Astrocyte (in vitro differentiated cells and primary cell): Measurements from ENCODE around the gene HOXA10. TPM values are rescaled to one million over a fixed set of nuclear protein-coding genes. Genes with fewer than 3 reads are reported as not detected.

ENCODE experiments used
- DNase-seq: peaks from one replicate; pipeline ENCODE4 v3.0.0-alpha.2; 2010; ENCODE audit warnings: low read depth
- FAIRE-seq: peaks from 2 replicates; lab custom pipeline; 2011; peaks lifted over from hg19 to GRCh38; lab: Jason Lieb, UNC
- H2AFZ ChIP-seq: 2 replicates; pipeline ENCODE4 v1.6.0; 2012; ENCODE audit warnings: low read depth, low read length, inconsistent platforms
- H3K27ac ChIP-seq: 2 replicates; pipeline ENCODE4 v1.5.1; 2011; ENCODE audit warnings: low read depth, low read length, inconsistent platforms
- H3K27me3 ChIP-seq: 2 replicates; pipeline ENCODE4 v1.6.0; 2011; ENCODE audit warnings: low read length, inconsistent platforms; ENCODE audit not compliant: insufficient read depth
- H3K36me3 ChIP-seq: 2 replicates; pipeline ENCODE4 v1.5.1; 2011; ENCODE audit warnings: low read length, inconsistent platforms; ENCODE audit not compliant: insufficient read depth
- H3K4me1 ChIP-seq: 2 replicates; pipeline ENCODE4 v1.5.1; 2011; ENCODE audit warnings: low read length, inconsistent platforms; ENCODE audit not compliant: insufficient read depth
- H3K4me2 ChIP-seq: 2 replicates; pipeline ENCODE4 v1.6.0; 2012; ENCODE audit warnings: low read length, inconsistent platforms
- H3K4me3 ChIP-seq: 2 replicates; pipeline ENCODE4 v1.5.1; 2011; ENCODE audit warnings: low read depth, mild to moderate bottlenecking, low read length, inconsistent platforms; ENCODE audit not compliant: insufficient read depth
- H3K79me2 ChIP-seq: 2 replicates; pipeline ENCODE4 v1.6.0; 2012; ENCODE audit warnings: mild to moderate bottlenecking, low read length, inconsistent platforms; ENCODE audit not compliant: insufficient read depth
- H3K9ac ChIP-seq: 2 replicates; pipeline ENCODE4 v1.6.0; 2012; ENCODE audit warnings: mild to moderate bottlenecking, low read length, inconsistent platforms
- H3K9me3 ChIP-seq: 2 replicates; pipeline ENCODE4 v1.5.1; 2012; ENCODE audit warnings: low read depth, mild to moderate bottlenecking, low read length, inconsistent platforms; ENCODE audit not compliant: insufficient read depth
- H4K20me1 ChIP-seq: 2 replicates; pipeline ENCODE4 v1.6.0; 2012; ENCODE audit warnings: low read length, inconsistent platforms; ENCODE audit not compliant: insufficient read depth
- H3K27ac Mint-ChIP-seq: one replicate; pipeline ENCODE4 v1.8.0; 2021; ENCODE audit warnings: mild to moderate bottlenecking, mixed read lengths; ENCODE audit not compliant: unreplicated experiment
- H3K27me3 Mint-ChIP-seq: one replicate; pipeline ENCODE4 v1.8.0; 2021; ENCODE audit warnings: low read depth, mixed read lengths; ENCODE audit not compliant: unreplicated experiment
- H3K36me3 Mint-ChIP-seq: one replicate; pipeline ENCODE4 v1.8.0; 2021; ENCODE audit warnings: low read depth, mixed read lengths; ENCODE audit not compliant: unreplicated experiment
- H3K4me1 Mint-ChIP-seq: one replicate; pipeline ENCODE4 v1.8.0; 2021; ENCODE audit warnings: low read depth, mixed read lengths; ENCODE audit not compliant: unreplicated experiment
- H3K4me3 Mint-ChIP-seq: one replicate; pipeline ENCODE4 v1.8.0; 2021; ENCODE audit warnings: mild to moderate bottlenecking, moderate library complexity, mixed read lengths; ENCODE audit not compliant: unreplicated experiment
- H3K9me3 Mint-ChIP-seq: one replicate; pipeline ENCODE4 v1.8.0; 2021; ENCODE audit warnings: mild to moderate bottlenecking, mixed read lengths; ENCODE audit not compliant: unreplicated experiment
- EZH2 ChIP-seq: IDR thresholded peaks from 2 replicates; pipeline ENCODE4 v1.6.1; 2012; ENCODE audit warnings: mild to moderate bottlenecking, low read length, inconsistent platforms; ENCODE audit not compliant: insufficient read depth
- total RNA-seq: library from RNA; stranded (reverse); gene quantifications from 2 replicates; pipeline ENCODE4 v1.2.1, GENCODE V29; 2021
- TF ChIP-seq, protein P1 (sequence below): IDR thresholded peaks from 2 replicates; pipeline ENCODE4 v1.5.1; 2011; ENCODE audit warnings: low read depth, mild to moderate bottlenecking, inconsistent platforms, low read length, moderate library complexity; ENCODE audit not compliant: insufficient read depth

The HOXA10 gene
- total RNA-seq, 1 donor from 2014 or later: not detected

DNA sequence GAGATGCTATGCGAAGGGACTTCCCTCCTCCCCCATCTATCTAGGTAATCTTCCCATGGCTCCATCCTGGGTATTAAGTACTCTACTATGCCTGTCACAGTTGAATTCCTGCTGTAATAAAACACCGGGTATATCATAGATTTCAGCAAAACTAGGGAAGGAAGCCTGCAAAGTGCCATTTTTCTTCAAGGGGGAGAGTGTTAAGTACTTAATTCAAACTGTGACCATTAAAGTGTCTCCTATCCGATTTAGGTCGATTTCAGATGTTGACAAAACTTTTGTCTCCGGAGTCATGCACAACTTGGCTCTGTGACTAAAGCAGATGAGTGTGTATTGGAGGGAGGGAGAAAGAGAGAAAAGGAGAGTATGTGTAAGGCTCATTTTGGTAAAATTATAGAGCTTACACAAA lies 48.1 kb downstream of the HOXA10 start:
- Histone ChIP-seq H3K4me2 (no peak overlapping the region), H3K79me2 (peaks cover 14% of the 10 kb centered on the region), H3K36me3 (no peaks in the 10 kb centered on the region), H3K4me3 (no peak overlapping the region), H3K4me1 (peaks cover 11% of the 10 kb centered on the region), H3K9ac (no peak overlapping the region), H3K27ac (no peak overlapping the region), H3K27me3 (peaks cover 74% of the 10 kb centered on the region), H4K20me1 (no peaks in the 10 kb centered on the region), H3K9me3 (no peaks in the 10 kb centered on the region), H2AFZ (no peak overlapping the region)
- H3K36me3 Mint-ChIP-seq: peaks cover 2% of the 10 kb centered on the region
- peaks cover 39% of the 10 kb centered on the region for H3K9me3 Mint-ChIP-seq
- no peak for TF ChIP-seq EZH2
- TF ChIP-seq, protein P1, sequence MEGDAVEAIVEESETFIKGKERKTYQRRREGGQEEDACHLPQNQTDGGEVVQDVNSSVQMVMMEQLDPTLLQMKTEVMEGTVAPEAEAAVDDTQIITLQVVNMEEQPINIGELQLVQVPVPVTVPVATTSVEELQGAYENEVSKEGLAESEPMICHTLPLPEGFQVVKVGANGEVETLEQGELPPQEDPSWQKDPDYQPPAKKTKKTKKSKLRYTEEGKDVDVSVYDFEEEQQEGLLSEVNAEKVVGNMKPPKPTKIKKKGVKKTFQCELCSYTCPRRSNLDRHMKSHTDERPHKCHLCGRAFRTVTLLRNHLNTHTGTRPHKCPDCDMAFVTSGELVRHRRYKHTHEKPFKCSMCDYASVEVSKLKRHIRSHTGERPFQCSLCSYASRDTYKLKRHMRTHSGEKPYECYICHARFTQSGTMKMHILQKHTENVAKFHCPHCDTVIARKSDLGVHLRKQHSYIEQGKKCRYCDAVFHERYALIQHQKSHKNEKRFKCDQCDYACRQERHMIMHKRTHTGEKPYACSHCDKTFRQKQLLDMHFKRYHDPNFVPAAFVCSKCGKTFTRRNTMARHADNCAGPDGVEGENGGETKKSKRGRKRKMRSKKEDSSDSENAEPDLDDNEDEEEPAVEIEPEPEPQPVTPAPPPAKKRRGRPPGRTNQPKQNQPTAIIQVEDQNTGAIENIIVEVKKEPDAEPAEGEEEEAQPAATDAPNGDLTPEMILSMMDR: no peak
- no peak for FAIRE-seq
- H3K4me1 Mint-ChIP-seq: peaks cover 2% of the 10 kb centered on the region
- DNase-seq: peak; percentile 12
- H3K4me3 Mint-ChIP-seq: no peak overlapping the region
- H3K27ac Mint-ChIP-seq: no peak overlapping the region
- H3K27me3 Mint-ChIP-seq: peaks cover 90% of the 10 kb centered on the region

DNA sequence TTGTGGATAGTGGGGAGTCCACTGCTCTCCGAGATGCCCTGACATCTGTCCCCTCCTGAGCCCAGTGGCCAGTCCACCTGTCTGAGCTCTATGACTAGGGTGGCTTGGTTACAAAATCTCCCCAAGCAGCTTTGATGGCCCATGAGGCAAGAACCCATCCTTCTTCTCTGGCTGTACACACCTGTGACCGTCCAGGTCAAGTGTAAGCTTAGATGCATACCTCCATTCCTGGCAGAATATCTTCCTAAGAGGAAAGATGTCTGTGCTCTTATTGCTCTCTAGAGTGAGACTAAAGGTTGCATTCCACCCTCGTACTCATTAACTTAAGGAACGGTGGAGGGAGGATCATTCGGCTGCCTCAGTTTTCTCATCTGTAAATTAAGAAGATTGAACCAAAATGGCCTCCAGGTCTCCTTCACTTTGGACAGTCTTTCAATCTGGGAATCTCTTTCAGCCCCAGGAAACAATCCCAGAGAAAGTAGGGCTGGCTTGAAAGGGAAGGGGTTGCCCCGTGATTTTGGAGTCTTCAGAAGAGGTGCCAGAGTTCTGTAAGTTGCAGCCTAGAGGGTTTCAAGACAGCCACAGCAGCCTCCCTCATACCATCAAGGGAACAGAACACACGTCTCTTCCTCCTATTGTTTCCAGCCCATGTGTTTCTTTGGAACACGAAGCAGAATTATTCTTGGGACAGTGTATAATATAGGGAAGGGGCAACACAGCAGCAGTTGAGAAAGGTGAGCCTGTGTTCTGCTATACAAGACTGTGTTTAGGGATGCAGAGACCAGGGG lies 49.0 kb downstream of the HOXA10 start:
- peaks cover 41% of the 10 kb centered on the region for H3K9me3 Mint-ChIP-seq
- Histone ChIP-seq H3K36me3 (no peaks in the 10 kb centered on the region), H3K9me3 (no peaks in the 10 kb centered on the region), H3K4me3 (no peak overlapping the region), H3K79me2 (peaks cover 18% of the 10 kb centered on the region), H2AFZ (no peak overlapping the region), H3K9ac (no peak overlapping the region), H4K20me1 (no peaks in the 10 kb centered on the region), H3K4me1 (peaks cover 11% of the 10 kb centered on the region), H3K27ac (peak overlapping the region; percentile 84), H3K27me3 (peaks cover 73% of the 10 kb centered on the region), H3K4me2 (peak overlapping the region; percentile 83)
- FAIRE-seq (no peak), DNase-seq (no peak)
- TF ChIP-seq, protein P1: no peak
- no peak for TF ChIP-seq EZH2
- H3K4me3 Mint-ChIP-seq: no peak overlapping the region
- H3K27ac Mint-ChIP-seq: peak overlapping the region; percentile 22
- peaks cover 2% of the 10 kb centered on the region for H3K4me1 Mint-ChIP-seq
- peaks cover 97% of the 10 kb centered on the region for H3K27me3 Mint-ChIP-seq
- H3K36me3 Mint-ChIP-seq: peaks cover 2% of the 10 kb centered on the region
